Posterior vena cava (tissue), 2 donors: ENCODE results near the gene PDSS2. TPM values are rescaled to one million over a fixed set of nuclear protein-coding genes. Genes with fewer than 3 reads are reported as not detected.
"Not testable (repeated sequence)": the region's sequence is repeated elsewhere in the genome, so short reads cannot be mapped to it uniquely, and the experiment has no call there.

ENCODE experiments used
- DNase-seq: peaks from one replicate; pipeline ENCODE4 v3.0.0-alpha.2; 2020; ENCODE audit warnings: low spot score
- intact Hi-C, 2 donors: fragments of 100-400 bp; cut with DNase I; formaldehyde crosslinking; loops; one replicate each; pipeline versions ENCODE4 v1.14.1 to v1.14.2; 2022 to 2023
- total RNA-seq, 2 donors: library from RNA; stranded (reverse); fragmentation: NEBNext Ultra II Directional; extraction: Animal tissue kit (Norgen Biotek cat#: 25700); gene quantifications; one replicate each; pipeline ENCODE4 v1.2.1, GENCODE V29; 2021
- donor health status: DM: yes; HTN: yes; CAD: no.
- donor health status: DM: yes; HTN: yes; CAD: no.

PDSS2 gene
- total RNA-seq, 2 donors from 2014 or later, result 10.1 to 11.6 TPM

GRCh38 chr6:107425951-107426350 is 33.4 kb downstream of the PDSS2 start:
- intact Hi-C loops, DNase-seq: not testable (repeated sequence)

- DNase-seq, result no peak
- intact Hi-C loops, result no loop called here
Measured at GRCh38 chr6:107423474-107423990, 35.8 kb downstream of the PDSS2 start.

- no peak for DNase-seq
- intact Hi-C loops, result no loop called here
Measured at GRCh38 chr6:107421696-107422256, 37.6 kb downstream of the PDSS2 start.

- no peak for DNase-seq
- intact Hi-C loops, result no loop called here
Measured at GRCh38 chr6:107419733-107420132, 39.6 kb downstream of the PDSS2 start.

GRCh38 chr6:107418118-107418517 is 41.2 kb downstream of the PDSS2 start:
- DNase-seq, result no peak
- intact Hi-C loops, result no loop called here

- DNase-seq, result no peak
- intact Hi-C loops, result no loop called here
Measured at GRCh38 chr6:107416145-107416544, 43.2 kb downstream of the PDSS2 start.

- intact Hi-C loops, result no loop called here
- DNase-seq, result no peak
Measured at GRCh38 chr6:107413966-107414645, 45.3 kb downstream of the PDSS2 start.

- no peak for DNase-seq
- intact Hi-C loops, result no loop called here
Measured at GRCh38 chr6:107411161-107411560, 48.2 kb downstream of the PDSS2 start.

GRCh38 chr6:107409942-107410341 is 49.4 kb downstream of the PDSS2 start:
- no peak for DNase-seq
- intact Hi-C loops, result no loop called here

- intact Hi-C loops, result no loop called here
- DNase-seq, result no peak
Measured at GRCh38 chr6:107408714-107409113, 50.6 kb downstream of the PDSS2 start.

GRCh38 chr6:107405002-107405401 is 54.4 kb downstream of the PDSS2 start:
- DNase-seq, result no peak
- intact Hi-C loops, result no loop called here

- DNase-seq, result no peak
- intact Hi-C loops, result no loop called here
Measured at GRCh38 chr6:107402533-107402932, 56.8 kb downstream of the PDSS2 start.

- DNase-seq, result no peak
- intact Hi-C loops, result no loop called here
Measured at GRCh38 chr6:107401573-107401972, 57.8 kb downstream of the PDSS2 start.

GRCh38 chr6:107400616-107401147 is 58.7 kb downstream of the PDSS2 start:
- intact Hi-C loops, result no loop called here
- DNase-seq, result no peak

- no peak for DNase-seq
- intact Hi-C loops, result no loop called here
Measured at GRCh38 chr6:107399935-107400334, 59.4 kb downstream of the PDSS2 start.

GRCh38 chr6:107398001-107398400 is 61.4 kb downstream of the PDSS2 start:
- intact Hi-C loops, result no loop called here
- DNase-seq, result no peak

GRCh38 chr6:107396211-107396610 is 63.2 kb downstream of the PDSS2 start:
- DNase-seq, result no peak
- intact Hi-C loops, result no loop called here

- no peak for DNase-seq
- intact Hi-C loops, result no loop called here
Measured at GRCh38 chr6:107392069-107392468, 67.3 kb downstream of the PDSS2 start.

GRCh38 chr6:107390685-107391435 is 68.5 kb downstream of the PDSS2 start:
- intact Hi-C loops, result no loop called here
- no peak for DNase-seq

- no peak for DNase-seq
- intact Hi-C loops, result no loop called here
Measured at GRCh38 chr6:107390056-107390455, 69.3 kb downstream of the PDSS2 start.
